Caco-2 (cell line): ENCODE measurements around the gene CPLX3. TPM values are rescaled to one million over a fixed set of nuclear protein-coding genes. Genes with fewer than 3 reads are reported as not detected.

Source experiments
- BruUV-seq: library from RNA; stranded (reverse); fragments of 400-500 nt; replicated peaks from 2 replicates; lab custom pipeline; 2021; lab: Mats Ljungman, UMichigan
- CTCF ChIA-PET: fragments of 300-600 bp; sonication (Branson Sonifier 250); formaldehyde crosslinking; loops from one replicate; lab custom pipeline; 2022; ENCODE audit warnings: antibody characterized with exemption; lab: Charles Lee
- POLR2A ChIA-PET: fragments of 300-600 bp; sonication (Branson Sonifier 250); formaldehyde crosslinking; loops from one replicate; lab custom pipeline; 2022; ENCODE audit warnings: antibody characterized with exemption; lab: Charles Lee
- DNase-seq, 2 experiments: peaks; one replicate each; pipeline versions ENCODE4 v3.0.0 to v3.0.0-alpha.2; 2020 to 2022
- H3K27me3 ChIP-seq: replicated peaks from 2 replicates; pipeline ENCODE4 v1.6.0; 2011; ENCODE audit warnings: low read length; ENCODE audit not compliant: control insufficient read depth, insufficient read depth
- H3K36me3 ChIP-seq: 2 replicates; pipeline ENCODE4 v1.5.1; 2011; ENCODE audit warnings: low read length; ENCODE audit not compliant: control insufficient read depth, insufficient read depth
- H3K4me1 ChIP-seq: fragments of 250-450 bp; sonication (Bioruptor Pico); 2 replicates; pipeline ENCODE4 v1.5.1; 2020; ENCODE audit warnings: mild to moderate bottlenecking
- H3K4me3 ChIP-seq: 2 replicates; pipeline ENCODE4 v1.5.1; 2011; ENCODE audit warnings: low read depth, mild to moderate bottlenecking, control low read depth, low read length
- H3K9me3 ChIP-seq: fragments of 250-450 bp; sonication (Bioruptor Pico); 2 replicates; pipeline ENCODE4 v1.5.1; 2020; ENCODE audit warnings: mild to moderate bottlenecking, moderate library complexity
- H3K27ac Mint-ChIP-seq: one replicate; pipeline ENCODE4 v1.8.0; 2022; ENCODE audit warnings: mixed read lengths; ENCODE audit not compliant: unreplicated experiment
- H3K27me3 Mint-ChIP-seq: one replicate; pipeline ENCODE4 v1.8.0; 2022; ENCODE audit warnings: mixed read lengths; ENCODE audit not compliant: insufficient read depth, unreplicated experiment
- H3K36me3 Mint-ChIP-seq: one replicate; pipeline ENCODE4 v1.8.0; 2022; ENCODE audit warnings: mild to moderate bottlenecking, mixed read lengths; ENCODE audit not compliant: insufficient read depth, unreplicated experiment
- H3K4me1 Mint-ChIP-seq: one replicate; pipeline ENCODE4 v1.8.0; 2022; ENCODE audit warnings: low read depth, mixed read lengths; ENCODE audit not compliant: unreplicated experiment
- H3K4me3 Mint-ChIP-seq: one replicate; pipeline ENCODE4 v1.8.0; 2022; ENCODE audit warnings: mild to moderate bottlenecking, moderate library complexity, mixed read lengths; ENCODE audit not compliant: unreplicated experiment
- H3K9me3 Mint-ChIP-seq: one replicate; pipeline ENCODE4 v1.8.0; 2022; ENCODE audit warnings: mixed read lengths; ENCODE audit not compliant: unreplicated experiment
- CTCF ChIP-seq, 2 experiments: fragments of 200-600 bp in 1 of 2; IDR thresholded peaks; 1 replicate in 1 of 2; 2 replicates in 1 of 2; pipeline versions ENCODE4 v1.5.1 to v1.8.0; 2011 to 2022; ENCODE audit warnings: antibody characterized with exemption in 1 of 2, control low read depth in 1 of 2, inconsistent platforms in 1 of 2, low read depth in 1 of 2, low read length in 1 of 2, mild to moderate bottlenecking in 1 of 2, moderate library complexity in 1 of 2; ENCODE audit not compliant: insufficient read depth in 1 of 2, severe bottlenecking in 1 of 2, unreplicated experiment in 1 of 2
- intact Hi-C: fragments of 100-400 bp; cut with micrococcal nuclease; formaldehyde crosslinking; loops from one replicate; pipeline ENCODE4 v1.10.0; 2022; ENCODE audit not compliant: unreplicated experiment
- total RNA-seq: library from RNA; stranded (reverse); gene quantifications from 2 replicates; pipeline ENCODE4 v1.2.3, GENCODE V29; 2022

The CPLX3 gene
- total RNA-seq, 1 experiment from 2014 or later = not detected

DNA sequence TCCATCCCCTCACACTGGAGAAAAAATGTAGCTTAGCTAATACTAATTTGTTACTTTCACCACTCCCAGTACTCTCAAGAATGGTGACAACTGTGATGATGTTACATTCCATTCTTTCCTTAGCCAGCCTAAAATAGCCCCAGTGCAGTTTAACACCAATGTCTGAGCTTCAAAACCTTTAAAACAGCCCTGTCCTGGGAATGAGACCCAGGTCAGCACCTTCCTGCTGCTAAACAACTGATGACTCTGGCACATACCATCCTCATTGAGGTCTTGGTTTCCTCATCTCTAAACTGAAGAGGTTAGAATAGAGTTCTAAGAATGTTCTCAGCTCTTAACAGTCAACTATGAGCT is 42.9 kb downstream of the CPLX3 start:
- peaks cover 3% of the 10 kb centered on the region; the same call in 1 of the 2 replicates for H3K36me3 ChIP-seq
- no peak for DNase-seq
- H3K9me3 ChIP-seq = peaks cover 6% of the 10 kb centered on the region; the same call in 1 of the 2 replicates
- TF ChIP-seq CTCF (IDR thresholded peaks at IDR 0.05; ENCODE audit: insufficient read depth in 1 of 2, low read depth in 1 of 2, low read length in 1 of 2, severe bottlenecking in 1 of 2, unreplicated experiment in 1 of 2) = no peak
- no TSS peak for BruUV-seq
- ChIA-PET CTCF (interaction anchor here (1.2 to 1.4 kb wide), 3 partner anchors 10 to 88 kb away, joined by 3 to 4 read pairs (median 3); no protein-coding TSS in a partner anchor), POLR2A (no interaction called here)
- intact Hi-C loops = no loop called here
- Mint-ChIP-seq H3K4me3 (no peak overlapping the region), H3K4me1 (peaks cover 45% of the 10 kb centered on the region), H3K27ac (peak overlapping the region; percentile 86), H3K9me3 (no peaks in the 10 kb centered on the region), H3K36me3 (peaks cover 64% of the 10 kb centered on the region), H3K27me3 (no peaks in the 10 kb centered on the region)
- peaks cover 51% of the 10 kb centered on the region for H3K4me1 ChIP-seq
- H3K27me3 ChIP-seq = no peaks in the 10 kb centered on the region
- H3K4me3 ChIP-seq = no peak overlapping the region

GRCh38 chr15:74869726-74870407 is 43.4 kb downstream of the CPLX3 start:
- Mint-ChIP-seq H3K36me3 (peaks cover 59% of the 10 kb centered on the region), H3K27me3 (no peaks in the 10 kb centered on the region), H3K9me3 (no peaks in the 10 kb centered on the region), H3K4me3 (peak overlapping the region; percentile 64), H3K4me1 (peaks cover 41% of the 10 kb centered on the region), H3K27ac (peak overlapping the region; percentile 86)
- no TSS peak for BruUV-seq
- ChIA-PET CTCF (interaction anchor here (1.0 to 1.4 kb wide), 5 partner anchors 9 to 88 kb away, joined by 3 to 14 read pairs (median 3); no protein-coding TSS in a partner anchor), POLR2A (interaction anchor here (0.9 to 1.2 kb wide), 4 partner anchors 20 to 498 kb away, joined by 3 to 5 read pairs (median 4); partner anchors contain the start of genes COX5A, MAN2C1 and MPI)
- Histone ChIP-seq H3K9me3 (peaks cover 6% of the 10 kb centered on the region; the same call in 1 of the 2 replicates), H3K36me3 (peaks cover 3% of the 10 kb centered on the region; the same call in 1 of the 2 replicates), H3K4me1 (peaks cover 51% of the 10 kb centered on the region), H3K4me3 (no peak overlapping the region), H3K27me3 (no peaks in the 10 kb centered on the region)
- DNase-seq = no peak
- TF ChIP-seq CTCF (IDR thresholded peaks at IDR 0.05; ENCODE audit: insufficient read depth in 1 of 2, low read depth in 1 of 2, low read length in 1 of 2, severe bottlenecking in 1 of 2, unreplicated experiment in 1 of 2) = no peak
- intact Hi-C loops = loop anchor here (5.0 kb wide), 1 partner anchor 37 kb away; the partner anchor contains the start of gene FAM219B

DNA sequence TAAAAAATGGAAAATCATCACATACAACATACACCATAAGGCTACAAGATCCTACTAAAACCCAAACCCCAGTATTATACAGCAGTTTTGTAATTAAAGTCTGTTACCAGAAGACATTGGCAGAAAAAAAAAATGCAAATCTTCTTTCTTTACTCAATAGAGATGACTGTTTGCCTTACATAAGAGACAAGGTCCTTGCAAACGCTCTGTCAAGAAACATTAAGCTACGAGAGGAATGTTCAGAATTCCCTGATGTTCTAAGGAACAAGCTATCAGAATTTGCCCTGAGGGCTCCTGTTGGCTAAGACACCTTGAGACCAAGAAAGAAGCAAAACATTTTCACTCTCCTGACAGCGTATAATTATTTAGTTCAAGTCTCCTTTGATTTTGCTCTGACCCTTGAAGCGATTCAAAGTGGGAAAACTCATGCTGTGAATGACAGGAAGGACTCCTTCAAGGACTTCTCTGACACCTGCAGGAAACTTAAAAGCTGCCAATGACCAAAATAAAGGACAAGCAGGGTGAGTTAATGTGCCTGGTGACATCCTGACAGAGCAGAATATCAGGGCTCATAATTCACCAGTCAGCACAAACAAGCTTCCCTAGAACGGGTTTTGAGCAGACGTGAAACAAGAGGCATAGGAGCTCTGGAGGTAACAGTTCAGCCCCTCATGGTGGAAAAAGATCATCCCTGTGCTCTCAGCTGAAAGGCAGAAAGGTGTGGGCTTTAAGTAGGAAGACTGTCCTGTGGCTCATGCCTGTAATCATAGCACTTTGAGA is 44.2 kb downstream of the CPLX3 start:
- Histone ChIP-seq H3K4me1 (peaks cover 51% of the 10 kb centered on the region), H3K9me3 (peaks cover 6% of the 10 kb centered on the region; the same call in 1 of the 2 replicates), H3K27me3 (no peaks in the 10 kb centered on the region), H3K36me3 (peaks cover 3% of the 10 kb centered on the region; the same call in 1 of the 2 replicates), H3K4me3 (no peak overlapping the region)
- TF ChIP-seq CTCF (IDR thresholded peaks at IDR 0.05; ENCODE audit: insufficient read depth in 1 of 2, low read depth in 1 of 2, low read length in 1 of 2, severe bottlenecking in 1 of 2, unreplicated experiment in 1 of 2) = no peak
- peak; percentile 63 to 67 for DNase-seq
- ChIA-PET CTCF (interaction anchor here (0.7 to 1.4 kb wide), 5 partner anchors 9 to 89 kb away, joined by 3 to 14 read pairs (median 3); no protein-coding TSS in a partner anchor), POLR2A (interaction anchor here (0.6 to 1.2 kb wide), 8 partner anchors 14 to 498 kb away, joined by 3 to 12 read pairs (median 4); partner anchors contain the start of genes COX5A, FAM219B, MAN2C1 and MPI)
- H3K36me3 Mint-ChIP-seq = peaks cover 59% of the 10 kb centered on the region
- H3K4me1 Mint-ChIP-seq = peaks cover 36% of the 10 kb centered on the region
- no peaks in the 10 kb centered on the region for H3K27me3 Mint-ChIP-seq
- H3K27ac Mint-ChIP-seq = peak overlapping the region; percentile 86
- H3K4me3 Mint-ChIP-seq = peak overlapping the region; percentile 64
- intact Hi-C loops = loop anchor here (5.0 kb wide), 1 partner anchor 37 kb away; the partner anchor contains the start of gene FAM219B
- no TSS peak for BruUV-seq
- H3K9me3 Mint-ChIP-seq = no peaks in the 10 kb centered on the region
